Peyer's patch (tissue), 4 donors: ENCODE results near the gene ACRBP.

Experiments
- POLR2A ChIP-seq, 2 donors: fragments of 450-650 bp; IDR thresholded peaks; one replicate each; pipeline ENCODE4 v1.5.1; 2017; ENCODE audit warnings: antibody characterized with exemption in 2 of 2, mild to moderate bottlenecking in 2 of 2, moderate library complexity in 2 of 2
- TF ChIP-seq, protein P1 (sequence below), 6 experiments: fragments of 450-650 bp in 4 of 6; fragments of 200-600 bp in 2 of 6; sonication (generic) in 1 of 6; IDR thresholded peaks; one replicate each; pipeline ENCODE4 v1.5.1; 2017 to 2019; ENCODE audit warnings: antibody characterized with exemption in 6 of 6, mild to moderate bottlenecking in 3 of 6, moderate library complexity in 1 of 6

DNA sequence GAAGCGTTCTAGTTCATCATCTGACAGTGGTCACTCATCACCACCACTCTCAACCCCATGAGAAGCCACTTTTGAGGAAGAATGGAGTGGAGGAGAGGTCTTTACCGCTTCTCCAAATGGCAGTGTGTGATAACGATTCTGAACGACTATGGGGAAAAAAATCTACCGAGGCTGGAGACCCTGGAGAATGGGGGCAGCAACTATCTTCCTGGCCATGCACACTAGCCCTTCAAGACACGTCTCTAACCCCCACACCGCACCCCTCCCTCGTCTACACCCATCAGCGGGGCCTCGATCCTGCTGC, 15.3 kb upstream of the ACRBP start:
- no peak for TF ChIP-seq POLR2A (IDR thresholded peaks at IDR 0.05)
- TF ChIP-seq, protein P1, sequence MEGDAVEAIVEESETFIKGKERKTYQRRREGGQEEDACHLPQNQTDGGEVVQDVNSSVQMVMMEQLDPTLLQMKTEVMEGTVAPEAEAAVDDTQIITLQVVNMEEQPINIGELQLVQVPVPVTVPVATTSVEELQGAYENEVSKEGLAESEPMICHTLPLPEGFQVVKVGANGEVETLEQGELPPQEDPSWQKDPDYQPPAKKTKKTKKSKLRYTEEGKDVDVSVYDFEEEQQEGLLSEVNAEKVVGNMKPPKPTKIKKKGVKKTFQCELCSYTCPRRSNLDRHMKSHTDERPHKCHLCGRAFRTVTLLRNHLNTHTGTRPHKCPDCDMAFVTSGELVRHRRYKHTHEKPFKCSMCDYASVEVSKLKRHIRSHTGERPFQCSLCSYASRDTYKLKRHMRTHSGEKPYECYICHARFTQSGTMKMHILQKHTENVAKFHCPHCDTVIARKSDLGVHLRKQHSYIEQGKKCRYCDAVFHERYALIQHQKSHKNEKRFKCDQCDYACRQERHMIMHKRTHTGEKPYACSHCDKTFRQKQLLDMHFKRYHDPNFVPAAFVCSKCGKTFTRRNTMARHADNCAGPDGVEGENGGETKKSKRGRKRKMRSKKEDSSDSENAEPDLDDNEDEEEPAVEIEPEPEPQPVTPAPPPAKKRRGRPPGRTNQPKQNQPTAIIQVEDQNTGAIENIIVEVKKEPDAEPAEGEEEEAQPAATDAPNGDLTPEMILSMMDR (IDR thresholded peaks at IDR 0.05) = no peak
